ENCODE measurements around the gene VIL1. TPM values are rescaled to one million over a fixed set of nuclear protein-coding genes. Genes with fewer than 3 reads are reported as not detected.

The VIL1 gene
- polyA plus RNA-seq, 1 donor from 2014 or later = not detected

DNA sequence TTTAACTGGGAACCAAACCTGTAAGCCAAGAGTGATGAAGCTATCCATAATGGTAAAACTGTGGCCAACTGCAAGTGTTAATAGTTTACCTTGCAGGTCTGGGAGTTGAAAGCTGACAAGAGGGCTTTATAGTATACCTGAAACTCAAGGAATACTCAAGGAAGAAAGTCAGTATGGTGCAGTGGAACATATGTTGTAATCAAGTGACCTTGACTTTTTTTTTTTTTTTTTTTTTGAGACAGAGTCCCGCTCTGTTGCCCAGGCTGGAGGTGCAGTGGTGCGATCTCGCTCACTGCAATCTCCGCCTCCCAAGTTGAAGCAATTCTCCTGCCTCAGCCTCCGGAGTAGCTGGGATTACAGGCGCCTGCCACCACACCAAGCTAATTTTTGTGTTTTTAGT is 27.6 kb downstream of the VIL1 start:
- Histone ChIP-seq H3K36me3 (ENCODE audit: insufficient read depth, low read length) (no peaks in the 10 kb centered on the region), H3K4me3 (ENCODE audit: low read length) (no peak overlapping the region), H3K9ac (ENCODE audit: low read length) (no peak overlapping the region), H3F3A (ENCODE audit: insufficient read depth, low read length, poor library complexity, severe bottlenecking) (no peaks in the 10 kb centered on the region), H2AFZ (ENCODE audit: low read depth, low read length) (no peak overlapping the region), H3K9me3 (ENCODE audit: low read length) (no peaks in the 10 kb centered on the region), H3K9me2 (ENCODE audit: insufficient read depth, low read length) (no peaks in the 10 kb centered on the region), H3K27me3 (ENCODE audit: insufficient read depth, low read depth, low read length) (no peaks in the 10 kb centered on the region), H4K20me1 (ENCODE audit: insufficient read depth) (no peaks in the 10 kb centered on the region), H3K4me2 (ENCODE audit: low read length) (no peak overlapping the region), H3K79me2 (replicated peaks; ENCODE audit: insufficient read depth, low read length) (no peaks in the 10 kb centered on the region), H3K27ac (ENCODE audit: low read length) (no peak overlapping the region)
- no peak for TF ChIP-seq MXI1 (conservative IDR thresholded peaks at IDR 0.05; ENCODE audit: poor library complexity, severe bottlenecking)
- TF ChIP-seq EZH2 (IDR thresholded peaks at IDR 0.05; ENCODE audit: borderline replicate concordance, insufficient read depth, low read length, poor library complexity, severe bottlenecking) = no peak
- no peak for TF ChIP-seq RAD21 (conservative IDR thresholded peaks at IDR 0.05)
- TF ChIP-seq POLR2AphosphoS5 (IDR thresholded peaks at IDR 0.05) = no peak
- TF ChIP-seq, protein P1, sequence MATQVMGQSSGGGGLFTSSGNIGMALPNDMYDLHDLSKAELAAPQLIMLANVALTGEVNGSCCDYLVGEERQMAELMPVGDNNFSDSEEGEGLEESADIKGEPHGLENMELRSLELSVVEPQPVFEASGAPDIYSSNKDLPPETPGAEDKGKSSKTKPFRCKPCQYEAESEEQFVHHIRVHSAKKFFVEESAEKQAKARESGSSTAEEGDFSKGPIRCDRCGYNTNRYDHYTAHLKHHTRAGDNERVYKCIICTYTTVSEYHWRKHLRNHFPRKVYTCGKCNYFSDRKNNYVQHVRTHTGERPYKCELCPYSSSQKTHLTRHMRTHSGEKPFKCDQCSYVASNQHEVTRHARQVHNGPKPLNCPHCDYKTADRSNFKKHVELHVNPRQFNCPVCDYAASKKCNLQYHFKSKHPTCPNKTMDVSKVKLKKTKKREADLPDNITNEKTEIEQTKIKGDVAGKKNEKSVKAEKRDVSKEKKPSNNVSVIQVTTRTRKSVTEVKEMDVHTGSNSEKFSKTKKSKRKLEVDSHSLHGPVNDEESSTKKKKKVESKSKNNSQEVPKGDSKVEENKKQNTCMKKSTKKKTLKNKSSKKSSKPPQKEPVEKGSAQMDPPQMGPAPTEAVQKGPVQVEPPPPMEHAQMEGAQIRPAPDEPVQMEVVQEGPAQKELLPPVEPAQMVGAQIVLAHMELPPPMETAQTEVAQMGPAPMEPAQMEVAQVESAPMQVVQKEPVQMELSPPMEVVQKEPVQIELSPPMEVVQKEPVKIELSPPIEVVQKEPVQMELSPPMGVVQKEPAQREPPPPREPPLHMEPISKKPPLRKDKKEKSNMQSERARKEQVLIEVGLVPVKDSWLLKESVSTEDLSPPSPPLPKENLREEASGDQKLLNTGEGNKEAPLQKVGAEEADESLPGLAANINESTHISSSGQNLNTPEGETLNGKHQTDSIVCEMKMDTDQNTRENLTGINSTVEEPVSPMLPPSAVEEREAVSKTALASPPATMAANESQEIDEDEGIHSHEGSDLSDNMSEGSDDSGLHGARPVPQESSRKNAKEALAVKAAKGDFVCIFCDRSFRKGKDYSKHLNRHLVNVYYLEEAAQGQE (IDR thresholded peaks at IDR 0.05; ENCODE audit: borderline replicate concordance) = no peak
- no peak for TF ChIP-seq SMC3 (conservative IDR thresholded peaks at IDR 0.05; ENCODE audit: poor library complexity)
- TF ChIP-seq EP300 (conservative IDR thresholded peaks at IDR 0.05; ENCODE audit: poor library complexity, severe bottlenecking) = no peak
- no peak for TF ChIP-seq TAF1 (IDR thresholded peaks at IDR 0.05; ENCODE audit: low read depth)
- TF ChIP-seq, protein P2, sequence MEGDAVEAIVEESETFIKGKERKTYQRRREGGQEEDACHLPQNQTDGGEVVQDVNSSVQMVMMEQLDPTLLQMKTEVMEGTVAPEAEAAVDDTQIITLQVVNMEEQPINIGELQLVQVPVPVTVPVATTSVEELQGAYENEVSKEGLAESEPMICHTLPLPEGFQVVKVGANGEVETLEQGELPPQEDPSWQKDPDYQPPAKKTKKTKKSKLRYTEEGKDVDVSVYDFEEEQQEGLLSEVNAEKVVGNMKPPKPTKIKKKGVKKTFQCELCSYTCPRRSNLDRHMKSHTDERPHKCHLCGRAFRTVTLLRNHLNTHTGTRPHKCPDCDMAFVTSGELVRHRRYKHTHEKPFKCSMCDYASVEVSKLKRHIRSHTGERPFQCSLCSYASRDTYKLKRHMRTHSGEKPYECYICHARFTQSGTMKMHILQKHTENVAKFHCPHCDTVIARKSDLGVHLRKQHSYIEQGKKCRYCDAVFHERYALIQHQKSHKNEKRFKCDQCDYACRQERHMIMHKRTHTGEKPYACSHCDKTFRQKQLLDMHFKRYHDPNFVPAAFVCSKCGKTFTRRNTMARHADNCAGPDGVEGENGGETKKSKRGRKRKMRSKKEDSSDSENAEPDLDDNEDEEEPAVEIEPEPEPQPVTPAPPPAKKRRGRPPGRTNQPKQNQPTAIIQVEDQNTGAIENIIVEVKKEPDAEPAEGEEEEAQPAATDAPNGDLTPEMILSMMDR (IDR thresholded peaks at IDR 0.05; ENCODE audit: poor library complexity, severe bottlenecking) = no peak

DNA sequence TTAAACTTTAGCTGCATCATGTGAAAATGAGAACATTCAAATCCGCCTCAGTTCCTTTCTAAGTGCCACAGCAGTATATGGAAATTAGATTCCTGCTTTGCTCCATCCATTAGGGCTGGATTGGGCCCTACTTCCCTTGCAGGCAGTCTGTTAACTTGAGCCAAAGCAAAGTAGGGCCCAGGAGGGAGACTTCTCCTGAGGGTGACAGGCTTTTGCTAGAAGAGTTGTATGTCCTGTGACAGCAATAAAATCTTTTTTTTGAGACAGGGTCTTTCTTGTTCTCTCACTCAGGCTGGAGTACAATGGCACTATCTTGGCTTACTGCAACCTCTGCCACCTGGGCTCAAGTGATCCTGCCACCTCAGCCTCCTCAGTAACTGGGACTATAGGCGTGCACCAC is 28.1 kb downstream of the VIL1 start:
- TF ChIP-seq EZH2 (IDR thresholded peaks at IDR 0.05; ENCODE audit: borderline replicate concordance, insufficient read depth, low read length, poor library complexity, severe bottlenecking) = no peak
- TF ChIP-seq, protein P2 (IDR thresholded peaks at IDR 0.05; ENCODE audit: poor library complexity, severe bottlenecking) = no peak
- no peak for TF ChIP-seq POLR2AphosphoS5 (IDR thresholded peaks at IDR 0.05)
- no peak for TF ChIP-seq EP300 (conservative IDR thresholded peaks at IDR 0.05; ENCODE audit: poor library complexity, severe bottlenecking)
- no peak for TF ChIP-seq SMC3 (conservative IDR thresholded peaks at IDR 0.05; ENCODE audit: poor library complexity)
- TF ChIP-seq MXI1 (conservative IDR thresholded peaks at IDR 0.05; ENCODE audit: poor library complexity, severe bottlenecking) = no peak
- TF ChIP-seq RAD21 (conservative IDR thresholded peaks at IDR 0.05) = no peak
- TF ChIP-seq TAF1 (IDR thresholded peaks at IDR 0.05; ENCODE audit: low read depth) = no peak
- Histone ChIP-seq H3K27me3 (ENCODE audit: insufficient read depth, low read depth, low read length) (no peaks in the 10 kb centered on the region), H3K9ac (ENCODE audit: low read length) (no peak overlapping the region), H4K20me1 (ENCODE audit: insufficient read depth) (no peaks in the 10 kb centered on the region), H3K36me3 (ENCODE audit: insufficient read depth, low read length) (no peaks in the 10 kb centered on the region), H3K9me3 (ENCODE audit: low read length) (no peaks in the 10 kb centered on the region), H3F3A (ENCODE audit: insufficient read depth, low read length, poor library complexity, severe bottlenecking) (no peaks in the 10 kb centered on the region), H3K9me2 (ENCODE audit: insufficient read depth, low read length) (no peaks in the 10 kb centered on the region), H3K79me2 (replicated peaks; ENCODE audit: insufficient read depth, low read length) (no peaks in the 10 kb centered on the region), H3K27ac (ENCODE audit: low read length) (no peak overlapping the region), H3K4me3 (ENCODE audit: low read length) (no peak overlapping the region), H2AFZ (ENCODE audit: low read depth, low read length) (no peak overlapping the region), H3K4me2 (ENCODE audit: low read length) (no peak overlapping the region)
